K562 (cell line): Measurements from ENCODE around the gene HIPK1. TPM values are rescaled to one million over a fixed set of nuclear protein-coding genes. Genes with fewer than 3 reads are reported as not detected.
A peak's percentile ranks its signal among the peaks of the same experiment; 100 is the strongest.

Source experiments
- ATAC-seq: fragments of 200-7000 bp; cut with Tn5 transposase; 3 replicates; pipeline ENCODE4 v1.9.1; 2020; ENCODE audit warnings: moderate library complexity
- BruUV-seq: library from RNA; stranded (reverse); fragments of 400-500 nt; replicated peaks from 2 replicates; lab custom pipeline; 2021; lab: Mats Ljungman, UMichigan
- CTCF ChIA-PET: fragments of 300-600 bp; formaldehyde crosslinking; extraction: SDS; loops from one replicate; lab custom pipeline; 2021; ENCODE audit warnings: low intra/inter-chr PET ratio; lab: Yijun Ruan, JAX
- POLR2A ChIA-PET: fragments of 300-600, 350-650 bp; sonication (Branson Sonifier 250); formaldehyde crosslinking; extraction: SDS; loops from one replicate; lab custom pipeline; 2021; ENCODE audit warnings: antibody characterized with exemption, inconsistent platforms; lab: Yijun Ruan, JAX
- DNase-seq, 4 experiments: peaks; one replicate each; pipeline versions ENCODE4 v3.0.0 to v3.0.0-alpha.2; 2011 to 2018; ENCODE audit warnings: low spot score in 3 of 4, mixed read lengths in 3 of 4; ENCODE audit errors: extremely low read depth in 1 of 4
- FAIRE-seq: peaks from 2 replicates; lab custom pipeline; 2011; peaks lifted over from hg19 to GRCh38; lab: Jason Lieb, UNC
- H2AFZ ChIP-seq: 2 replicates; pipeline ENCODE4 v1.6.0; 2011; ENCODE audit warnings: low read depth, low read length, control low read depth, inconsistent platforms
- H3K27ac ChIP-seq: fragments of 200-600 bp; 3 replicates; pipeline ENCODE4 v1.8.0; 2011; ENCODE audit warnings: low read depth, mild to moderate bottlenecking, control low read depth, inconsistent platforms, low read length, moderate library complexity, mixed read lengths; ENCODE audit errors: extremely low read depth
- H3K27me3 ChIP-seq, 2 experiments: fragments of 300-600 bp in 1 of 2; 2 replicates in 1 of 2; 3 replicates in 1 of 2; pipeline versions ENCODE4 v1.6.0 to v1.8.0; 2011; ENCODE audit warnings: inconsistent platforms in 2 of 2, low read length in 2 of 2, mild to moderate bottlenecking in 1 of 2, mixed read lengths in 1 of 2, moderate library complexity in 1 of 2; ENCODE audit not compliant: control insufficient read depth in 2 of 2, insufficient read depth in 2 of 2
- H3K36me3 ChIP-seq: fragments of 300-600 bp; 3 replicates; pipeline ENCODE4 v1.8.0; 2011; ENCODE audit warnings: mild to moderate bottlenecking, low read length, inconsistent platforms; ENCODE audit not compliant: control insufficient read depth, insufficient read depth
- H3K4me1 ChIP-seq, 2 experiments: fragments of 200-600 bp in 1 of 2; replicated peaks in 1 of 2; 2 replicates in 1 of 2; 3 replicates in 1 of 2; pipeline versions ENCODE4 v1.5.1 to v1.8.0; 2011; ENCODE audit warnings: inconsistent platforms in 2 of 2, low read length in 2 of 2, mild to moderate bottlenecking in 1 of 2, mixed read lengths in 1 of 2, moderate library complexity in 1 of 2; ENCODE audit not compliant: control insufficient read depth in 2 of 2, insufficient read depth in 2 of 2
- H3K4me2 ChIP-seq: 2 replicates; pipeline ENCODE4 v1.6.1; 2011; ENCODE audit warnings: low read length, control low read depth, inconsistent platforms, mixed read lengths; ENCODE audit not compliant: insufficient read depth
- H3K4me3 ChIP-seq: fragments of 200-600 bp; sonication (generic), shearing (Covaris generic); 2 replicates; pipeline ENCODE4 v1.5.1; 2016; ENCODE audit warnings: control low read depth, inconsistent platforms
- H3K79me2 ChIP-seq: fragments of 200-600 bp; 3 replicates; pipeline ENCODE4 v1.8.0; 2011; ENCODE audit warnings: low read length, inconsistent platforms; ENCODE audit not compliant: control insufficient read depth, insufficient read depth
- H3K9ac ChIP-seq, 2 experiments: 2 replicates each; pipeline versions ENCODE4 v1.6.0 to v1.6.1; 2011; ENCODE audit warnings: low read depth in 2 of 2, low read length in 2 of 2, control low read depth in 1 of 2, inconsistent platforms in 1 of 2, mild to moderate bottlenecking in 1 of 2, mixed read lengths in 1 of 2; ENCODE audit not compliant: insufficient read depth in 1 of 2
- H3K9me1 ChIP-seq: one replicate; pipeline ENCODE4 v1.6.0; 2011; ENCODE audit warnings: inconsistent platforms, mild to moderate bottlenecking, low read length, moderate library complexity; ENCODE audit not compliant: control insufficient read depth, insufficient read depth
- H3K9me3 ChIP-seq: replicated peaks from 2 replicates; pipeline ENCODE4 v1.5.1; 2011; ENCODE audit warnings: low read depth, low read length, inconsistent platforms; ENCODE audit not compliant: control insufficient read depth, insufficient read depth
- H4K20me1 ChIP-seq: replicated peaks from 2 replicates; pipeline ENCODE4 v1.6.1; 2011; ENCODE audit warnings: low read length, inconsistent platforms, mixed read lengths; ENCODE audit not compliant: control insufficient read depth, insufficient read depth
- CBFA2T3 ChIP-seq: fragments of 450-650 bp; IDR thresholded peaks from 2 replicates; pipeline ENCODE4 v1.6.1; 2017
- GABPA ChIP-seq: fragments of 200-800 bp; sonication (Bioruptor generic); conservative IDR thresholded peaks from 2 replicates; pipeline ENCODE4 v1.6.1; 2016; ENCODE audit warnings: low read depth, missing genetic modification characterization, missing compliant biosample characterization
- HDAC1 ChIP-seq, 2 experiments: fragments of 450-650 bp; IDR thresholded peaks; 2 replicates each; pipeline ENCODE4 v1.6.1; 2016 to 2017; ENCODE audit warnings: inconsistent platforms in 1 of 2, mild to moderate bottlenecking in 1 of 2, moderate library complexity in 1 of 2
- HNRNPK ChIP-seq: fragments of 200-400 bp; formaldehyde crosslinking; IDR thresholded peaks from one replicate; pipeline ENCODE4 v1.6.1; 2018; ENCODE audit warnings: mild to moderate bottlenecking, low read depth, low read length; ENCODE audit not compliant: poor library complexity, severe bottlenecking
- MTF1 ChIP-seq: fragments of 250-450 bp; sonication (Bioruptor Pico); IDR thresholded peaks from 2 replicates; pipeline ENCODE4 v1.9.0; 2021; ENCODE audit warnings: moderate library complexity, mild to moderate bottlenecking, inconsistent platforms, borderline replicate concordance
- POLR2H ChIP-seq: IDR thresholded peaks from 2 replicates; pipeline ENCODE4 v1.6.1; 2016; ENCODE audit warnings: missing genetic modification characterization, low read depth, mild to moderate bottlenecking, control low read depth, missing compliant biosample characterization, moderate library complexity
- PURB ChIP-seq: sonication (generic); formaldehyde crosslinking; IDR thresholded peaks from 2 replicates; pipeline ENCODE4 v1.9.0; 2021; ENCODE audit warnings: low read depth, mild to moderate bottlenecking, missing genetic modification reagents
- SMARCA4 ChIP-seq: fragments of 450-650 bp; IDR thresholded peaks from 2 replicates; pipeline ENCODE4 v1.6.1; 2016
- ZNF77 ChIP-seq: fragments of 250-450 bp; sonication (Bioruptor Pico); IDR thresholded peaks from 2 replicates; pipeline ENCODE4 v1.5.0; 2020
- in situ Hi-C: fragments of 300-500 bp; cut with MboI; formaldehyde crosslinking; loops from 4 replicates; pipeline ENCODE4 v1.15.0; 2018; ENCODE audit warnings: inconsistent platforms, mixed read lengths
- intact Hi-C: fragments of 100-400 bp; cut with micrococcal nuclease; formaldehyde crosslinking; loops from 2 replicates; pipeline ENCODE4 v1.14.2; 2022
- polyA plus RNA-seq, 8 experiments: library from polyadenylated mRNA; depleted of rRNA in 4 of 8; stranded (reverse) in 5 of 8; unstranded in 3 of 8; fragments of >200 nt; fragmentation: Nextera tagmentation in 2 of 8; fragmentation: Illumina TruSeq in 1 of 8; extraction: Ambion mirVana in 2 of 8; extraction: Trizol in 1 of 8; gene quantifications; 2 replicates each; pipeline versions ENCODE4 v1.2.1 to v1.2.3, GENCODE V29; 2011 to 2014; ENCODE audit warnings: inconsistent platforms in 1 of 8, missing spikeins in 1 of 8
- total RNA-seq, 7 experiments: library from RNA; depleted of rRNA in 6 of 7; stranded (reverse); fragments of >200 nt in 6 of 7; fragmentation: Illumina TruSeq in 2 of 7; extraction: Trizol in 2 of 7; gene quantifications; 2 replicates each; pipeline versions ENCODE4 v1.2.1 to v1.2.3, GENCODE V29; 2011 to 2021; ENCODE audit warnings: low replicate concordance in 1 of 7
- TF ChIP-seq, protein P1 (sequence below), 2 experiments: fragments of 450-650 bp in 1 of 2; sonication (generic) in 1 of 2; formaldehyde crosslinking in 1 of 2; IDR thresholded peaks in 1 of 2; conservative IDR thresholded peaks in 1 of 2; 2 replicates each; pipeline versions ENCODE4 v1.6.1 to v1.8.1; 2016 to 2023; ENCODE audit warnings: mild to moderate bottlenecking in 2 of 2, moderate library complexity in 2 of 2, inconsistent platforms in 1 of 2, missing genetic modification reagents in 1 of 2
- TF ChIP-seq, protein P2 (sequence below): sonication (generic); IDR thresholded peaks from 2 replicates; pipeline ENCODE4 v1.6.1; 2016
- TF ChIP-seq, protein P3 (sequence below): fragments of 250-450 bp; sonication (Bioruptor Pico); IDR thresholded peaks from 2 replicates; pipeline ENCODE4 v1.4.0; 2020; ENCODE audit warnings: mild to moderate bottlenecking

Gene HIPK1
- total and polyA plus RNA-seq, 9 of the 15 experiments (the other 6 are each of a cell fraction or from before 2014, with no cell fraction given): 10.0 to 57.9 (median 29.6) TPM

DNA sequence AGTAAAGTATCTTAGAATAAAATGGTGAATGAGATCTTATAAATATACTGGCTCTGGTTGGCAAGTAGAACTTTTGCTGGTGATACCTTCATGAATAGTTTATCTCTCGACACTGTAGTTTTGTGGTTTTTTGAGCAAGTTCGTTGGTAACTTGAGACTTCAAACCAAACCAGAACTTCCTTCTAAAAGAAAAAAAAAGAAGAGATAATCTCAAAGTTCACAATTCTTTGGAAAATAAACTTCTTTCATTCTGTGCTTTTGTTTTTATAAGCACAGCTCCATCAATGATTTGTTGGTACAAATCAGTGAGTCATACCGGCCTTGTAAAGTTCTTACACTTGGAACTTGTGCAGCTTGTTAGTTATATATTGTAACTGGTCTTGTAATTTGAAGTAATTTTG, 2.3 kb downstream of the HIPK1 start (continued):
- TF ChIP-seq GABPA (tag) (peak; percentile 41), SMARCA4 (peak; percentile 18; the same call in 1 of the 2 replicates), POLR2H (peak; percentile 44; the same call in 1 of the 2 replicates), CBFA2T3 (peak; percentile 29; the same call in 1 of the 2 replicates)
- TF ChIP-seq, protein P1, sequence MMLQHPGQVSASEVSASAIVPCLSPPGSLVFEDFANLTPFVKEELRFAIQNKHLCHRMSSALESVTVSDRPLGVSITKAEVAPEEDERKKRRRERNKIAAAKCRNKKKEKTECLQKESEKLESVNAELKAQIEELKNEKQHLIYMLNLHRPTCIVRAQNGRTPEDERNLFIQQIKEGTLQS (IDR thresholded peaks at IDR 0.05): peak; percentile 66
- TF ChIP-seq, protein P1 (CRISPR knock-in tag; conservative IDR thresholded peaks at IDR 0.05): 0 out of 2 replicates have a peak, but pooled peaks have one; percentile 19
- TF ChIP-seq, protein P2, sequence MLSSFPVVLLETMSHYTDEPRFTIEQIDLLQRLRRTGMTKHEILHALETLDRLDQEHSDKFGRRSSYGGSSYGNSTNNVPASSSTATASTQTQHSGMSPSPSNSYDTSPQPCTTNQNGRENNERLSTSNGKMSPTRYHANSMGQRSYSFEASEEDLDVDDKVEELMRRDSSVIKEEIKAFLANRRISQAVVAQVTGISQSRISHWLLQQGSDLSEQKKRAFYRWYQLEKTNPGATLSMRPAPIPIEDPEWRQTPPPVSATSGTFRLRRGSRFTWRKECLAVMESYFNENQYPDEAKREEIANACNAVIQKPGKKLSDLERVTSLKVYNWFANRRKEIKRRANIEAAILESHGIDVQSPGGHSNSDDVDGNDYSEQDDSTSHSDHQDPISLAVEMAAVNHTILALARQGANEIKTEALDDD: peak; percentile 84

DNA sequence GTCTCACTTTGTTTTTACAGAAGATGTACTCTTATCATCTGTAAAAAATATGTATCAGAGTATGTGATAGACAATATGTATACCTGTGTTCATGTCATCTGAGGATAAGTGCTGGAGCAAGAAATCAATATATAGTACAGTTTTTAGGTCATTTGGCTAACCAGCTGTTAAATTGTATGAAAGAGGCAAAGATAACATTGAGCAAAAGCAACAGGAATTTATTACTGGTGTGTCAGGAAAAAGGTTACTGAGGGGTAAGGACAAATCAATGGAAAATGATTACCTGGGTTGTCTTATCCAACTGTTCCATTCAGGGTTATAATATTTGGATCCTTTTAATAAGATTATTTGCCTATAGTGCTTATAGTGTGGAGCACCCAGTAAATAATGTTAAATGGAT, 4.9 kb downstream of the HIPK1 start:
- intact Hi-C loops (loop anchor here (10.0 kb wide), 1 partner anchor 179 kb away; the partner anchor contains the start of gene PHTF1), in situ Hi-C loops (no loop called here)
- Histone ChIP-seq H3K9me3 (no peaks in the 10 kb centered on the region), H3K4me3 (no peak overlapping the region), H2AFZ (no peak overlapping the region), H3K36me3 (peaks cover 31% of the 10 kb centered on the region), H3K4me1 (peaks cover 25 to 38% of the 10 kb centered on the region in 2 experiments), H3K27ac (no peak overlapping the region), H3K79me2 (peaks cover 100% of the 10 kb centered on the region), H3K9ac (no peak overlapping the region), H4K20me1 (peaks cover 21% of the 10 kb centered on the region), H3K27me3 (no peaks in the 10 kb centered on the region), H3K4me2 (no peak overlapping the region), H3K9me1 (no peaks in the 10 kb centered on the region)
- no peak for ATAC-seq
- CTCF ChIA-PET: no interaction called here
- no TSS peak for BruUV-seq
- DNase-seq: no peak
- FAIRE-seq: no peak
- TF ChIP-seq MTF1 (CRISPR knock-in tag): no peak
- 0 out of 4 replicates have a peak, but pooled peaks of 1 of the 2 experiments have one; percentile 12 for TF ChIP-seq HDAC1 (IDR thresholded peaks at IDR 0.05)
- TF ChIP-seq, protein P3, sequence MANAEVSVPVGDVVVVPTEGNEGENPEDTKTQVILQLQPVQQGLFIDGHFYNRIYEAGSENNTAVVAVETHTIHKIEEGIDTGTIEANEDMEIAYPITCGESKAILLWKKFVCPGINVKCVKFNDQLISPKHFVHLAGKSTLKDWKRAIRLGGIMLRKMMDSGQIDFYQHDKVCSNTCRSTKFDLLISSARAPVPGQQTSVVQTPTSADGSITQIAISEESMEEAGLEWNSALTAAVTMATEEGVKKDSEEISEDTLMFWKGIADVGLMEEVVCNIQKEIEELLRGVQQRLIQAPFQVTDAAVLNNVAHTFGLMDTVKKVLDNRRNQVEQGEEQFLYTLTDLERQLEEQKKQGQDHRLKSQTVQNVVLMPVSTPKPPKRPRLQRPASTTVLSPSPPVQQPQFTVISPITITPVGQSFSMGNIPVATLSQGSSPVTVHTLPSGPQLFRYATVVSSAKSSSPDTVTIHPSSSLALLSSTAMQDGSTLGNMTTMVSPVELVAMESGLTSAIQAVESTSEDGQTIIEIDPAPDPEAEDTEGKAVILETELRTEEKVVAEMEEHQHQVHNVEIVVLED (CRISPR knock-in tag): no peak
- TF ChIP-seq HNRNPK: no peak
- TF ChIP-seq PURB: no peak
- no peak for TF ChIP-seq ZNF77 (CRISPR knock-in tag)
- POLR2A ChIA-PET: interaction anchor here (1.2 to 1.7 kb wide), 3 partner anchors 13 to 19 kb away, joined by 4 to 13 read pairs (median 5); no protein-coding TSS in a partner anchor
